Prostate gland (tissue), 2 donors: ENCODE data around the gene C10orf62.

Source experiments
- POLR2A ChIP-seq: fragments of 450-650 bp; IDR thresholded peaks from one replicate; pipeline ENCODE4 v1.6.1; 2016; ENCODE audit warnings: antibody characterized with exemption, mild to moderate bottlenecking
- POLR2AphosphoS5 ChIP-seq: sonication (generic); formaldehyde crosslinking; IDR thresholded peaks from one replicate; pipeline ENCODE4 v1.6.1; 2017; ENCODE audit warnings: antibody characterized with exemption
- TF ChIP-seq, protein P1 (sequence below), 4 experiments: fragments of 200-600 bp in 2 of 4; fragments of 450-650 bp in 2 of 4; sonication (generic) in 2 of 4; IDR thresholded peaks; 1 replicate in 3 of 4; 2 replicates in 1 of 4; pipeline ENCODE4 v1.5.1; 2016 to 2019; ENCODE audit warnings: antibody characterized with exemption in 4 of 4, mild to moderate bottlenecking in 2 of 4, moderate library complexity in 2 of 4

DNA sequence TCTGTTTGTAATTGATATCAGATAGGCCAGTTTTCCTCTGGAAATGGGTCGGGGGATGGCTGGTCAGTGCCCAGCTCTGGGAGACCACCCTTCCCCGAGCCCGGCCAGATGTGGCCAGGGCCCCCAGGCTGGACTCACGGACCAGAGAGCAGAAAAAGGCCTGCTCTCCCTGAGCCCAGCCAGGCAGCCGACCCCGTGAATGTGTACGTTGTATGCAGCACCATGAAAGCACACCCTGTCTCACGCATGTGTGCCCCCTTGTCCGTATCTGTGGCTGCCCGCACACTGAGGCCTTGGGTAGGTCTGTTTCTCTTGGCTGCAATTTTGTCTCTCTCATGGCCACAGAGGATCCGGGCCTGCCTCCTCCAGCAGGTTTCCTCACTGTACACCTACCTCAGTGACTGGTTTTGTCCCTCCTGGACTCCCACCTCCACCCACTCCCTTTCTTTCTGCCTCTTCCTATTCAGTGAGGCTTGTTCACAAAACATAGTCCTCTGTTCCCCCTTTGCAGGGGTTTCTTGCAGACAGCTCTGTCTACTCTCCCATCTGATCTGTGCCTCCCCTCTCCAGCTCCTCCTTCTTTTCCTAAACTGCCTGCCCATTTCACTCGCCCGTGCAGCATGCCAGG is 40.6 kb upstream of the C10orf62 start:
- TF ChIP-seq, protein P1, sequence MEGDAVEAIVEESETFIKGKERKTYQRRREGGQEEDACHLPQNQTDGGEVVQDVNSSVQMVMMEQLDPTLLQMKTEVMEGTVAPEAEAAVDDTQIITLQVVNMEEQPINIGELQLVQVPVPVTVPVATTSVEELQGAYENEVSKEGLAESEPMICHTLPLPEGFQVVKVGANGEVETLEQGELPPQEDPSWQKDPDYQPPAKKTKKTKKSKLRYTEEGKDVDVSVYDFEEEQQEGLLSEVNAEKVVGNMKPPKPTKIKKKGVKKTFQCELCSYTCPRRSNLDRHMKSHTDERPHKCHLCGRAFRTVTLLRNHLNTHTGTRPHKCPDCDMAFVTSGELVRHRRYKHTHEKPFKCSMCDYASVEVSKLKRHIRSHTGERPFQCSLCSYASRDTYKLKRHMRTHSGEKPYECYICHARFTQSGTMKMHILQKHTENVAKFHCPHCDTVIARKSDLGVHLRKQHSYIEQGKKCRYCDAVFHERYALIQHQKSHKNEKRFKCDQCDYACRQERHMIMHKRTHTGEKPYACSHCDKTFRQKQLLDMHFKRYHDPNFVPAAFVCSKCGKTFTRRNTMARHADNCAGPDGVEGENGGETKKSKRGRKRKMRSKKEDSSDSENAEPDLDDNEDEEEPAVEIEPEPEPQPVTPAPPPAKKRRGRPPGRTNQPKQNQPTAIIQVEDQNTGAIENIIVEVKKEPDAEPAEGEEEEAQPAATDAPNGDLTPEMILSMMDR (IDR thresholded peaks at IDR 0.05): no peak
- TF ChIP-seq POLR2AphosphoS5 (no peak), POLR2A (no peak)
